GM19455 (cell line): ENCODE results near the gene FBXW8.

Experiments used
- ATAC-seq: cut with Tn5 transposase; IDR thresholded peaks from one replicate; pipeline ENCODE4 v1.9.1; 2021; ENCODE audit not compliant: unreplicated experiment

FBXW8 gene

GRCh38 chr12:116990971-116991966 is 80.5 kb downstream of the FBXW8 start:
- ATAC-seq = no peak

GRCh38 chr12:116996093-116996492 is 85.3 kb downstream of the FBXW8 start:
- no peak for ATAC-seq

- no peak for ATAC-seq
These were observed 85.9 kb downstream of the FBXW8 start for GRCh38 chr12:116996621-116997020.

GRCh38 chr12:116999066-116999465 is 88.3 kb downstream of the FBXW8 start:
- ATAC-seq = no peak

GRCh38 chr12:117000316-117000715 is 89.6 kb downstream of the FBXW8 start:
- ATAC-seq = no peak

- ATAC-seq = no peak
These were observed 91.5 kb downstream of the FBXW8 start for GRCh38 chr12:117002051-117002817.

- ATAC-seq = no peak
These were observed 93.2 kb downstream of the FBXW8 start for GRCh38 chr12:117003883-117004404.

GRCh38 chr12:117005417-117006046 is 94.8 kb downstream of the FBXW8 start:
- ATAC-seq = no peak

GRCh38 chr12:117006333-117006732 is 95.6 kb downstream of the FBXW8 start:
- no peak for ATAC-seq

- no peak for ATAC-seq
These were observed 96.8 kb downstream of the FBXW8 start for GRCh38 chr12:117007577-117007976.

GRCh38 chr12:117009759-117010158 is 99.0 kb downstream of the FBXW8 start:
- ATAC-seq = no peak

GRCh38 chr12:117010693-117011451 is 100.1 kb downstream of the FBXW8 start:
- no peak for ATAC-seq

GRCh38 chr12:117011988-117012805 is 101.4 kb downstream of the FBXW8 start:
- no peak for ATAC-seq

GRCh38 chr12:117013726-117014125 is 103.0 kb downstream of the FBXW8 start:
- no peak for ATAC-seq

- ATAC-seq = no peak
These were observed 103.7 kb downstream of the FBXW8 start for GRCh38 chr12:117014342-117014887.

- ATAC-seq = no peak
These were observed 105.1 kb downstream of the FBXW8 start for GRCh38 chr12:117015811-117016210.

- no peak for ATAC-seq
These were observed 107.1 kb downstream of the FBXW8 start for GRCh38 chr12:117017807-117018206.

GRCh38 chr12:117018276-117018675 is 107.5 kb downstream of the FBXW8 start:
- ATAC-seq = no peak

GRCh38 chr12:117018685-117019084 is 107.9 kb downstream of the FBXW8 start:
- ATAC-seq = no peak
